Adipocyte (in vitro differentiated cells): ENCODE measurements around the gene SPATS1.
"Not testable (repeated sequence)": the region's sequence is repeated elsewhere in the genome, so short reads cannot be mapped to it uniquely, and the experiment has no call there.

ENCODE experiments used
- DNase-seq: peaks from one replicate; pipeline ENCODE4 v3.0.0-alpha.2; 2015; ENCODE audit warnings: low read depth
- H3K27me3 ChIP-seq: replicated peaks from 2 replicates; pipeline ENCODE4 v1.7.0; 2013; ENCODE audit warnings: mild to moderate bottlenecking, low read length, moderate library complexity; ENCODE audit not compliant: control insufficient read depth, insufficient read depth
- H3K36me3 ChIP-seq: 2 replicates; pipeline ENCODE4 v1.7.0; 2013; ENCODE audit warnings: low read length, mild to moderate bottlenecking, moderate library complexity; ENCODE audit not compliant: control insufficient read depth, insufficient read depth, severe bottlenecking
- H3K4me1 ChIP-seq: 2 replicates; pipeline ENCODE4 v1.7.0; 2013; ENCODE audit warnings: mild to moderate bottlenecking, low read length, moderate library complexity; ENCODE audit not compliant: control insufficient read depth, insufficient read depth
- H3K4me3 ChIP-seq: 2 replicates; pipeline ENCODE4 v1.7.0; 2013; ENCODE audit warnings: mild to moderate bottlenecking, low read length, moderate library complexity
- H3K9ac ChIP-seq: 2 replicates; pipeline ENCODE4 v1.7.0; 2013; ENCODE audit warnings: mild to moderate bottlenecking, low read length, moderate library complexity
- H3K9me3 ChIP-seq: 2 replicates; pipeline ENCODE4 v1.7.0; 2013; ENCODE audit warnings: mild to moderate bottlenecking, low read length, moderate library complexity; ENCODE audit not compliant: control insufficient read depth

SPATS1 gene

DNA sequence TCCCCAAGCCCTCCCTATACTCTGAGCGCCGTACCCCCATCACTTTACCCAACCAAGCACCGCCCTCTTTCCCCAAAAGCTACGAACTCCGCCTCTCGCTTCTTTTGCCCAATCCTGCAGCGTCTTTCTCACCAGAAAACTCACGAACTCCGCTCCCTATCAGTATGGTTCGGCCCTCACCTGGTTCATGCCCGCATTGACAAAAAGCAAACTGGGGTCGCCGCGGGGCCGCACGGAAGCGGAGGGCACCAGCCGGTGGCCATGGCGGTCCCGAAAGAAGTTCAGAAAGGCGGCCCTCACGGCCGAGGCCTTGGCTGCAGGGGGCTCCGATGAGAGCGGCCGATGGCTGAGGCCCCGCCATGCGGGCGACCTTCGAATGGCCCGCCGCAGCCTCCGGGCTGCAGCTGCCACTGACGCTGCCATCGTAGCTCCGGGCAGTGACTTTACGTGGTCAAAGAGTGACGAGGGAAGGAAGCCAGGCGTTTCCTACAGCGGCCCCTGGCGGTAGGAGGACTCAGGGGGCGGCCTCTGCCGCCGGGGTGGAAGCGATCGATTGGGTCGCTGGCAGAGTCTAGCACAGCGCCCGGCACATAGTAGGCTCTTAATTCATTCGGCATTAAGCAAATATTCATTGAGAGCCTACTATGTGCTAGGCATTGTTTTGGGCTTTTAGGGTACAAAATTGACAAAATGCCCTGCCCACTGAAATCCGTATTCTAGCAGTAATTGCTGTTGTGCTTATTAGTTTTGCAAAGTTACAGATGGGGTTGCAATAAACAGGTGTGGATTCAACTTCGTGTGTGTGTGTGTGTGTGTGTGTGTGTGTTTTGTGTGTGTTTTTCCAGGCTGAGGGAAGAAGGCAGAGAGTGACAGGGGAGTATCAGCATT, 29.3 kb upstream of the SPATS1 start, which contains the start of gene AARS2:
AARS2 (minus strand) TSS at position 447 of the 888 bp plus-strand sequence; CDS start at position 423, 24 bp downstream.
- Histone ChIP-seq H3K36me3 (peaks cover 26% of the 10 kb centered on the region), H3K9me3 (no peaks in the 10 kb centered on the region), H3K4me3 (peak within 1 kb of the TSS; percentile 95), H3K27me3 (peaks cover 8% of the 10 kb centered on the region), H3K9ac (peak within 1 kb of the TSS; percentile 96), H3K4me1 (peaks cover 11% of the 10 kb centered on the region)
- peak; percentile 94 for DNase-seq

DNA sequence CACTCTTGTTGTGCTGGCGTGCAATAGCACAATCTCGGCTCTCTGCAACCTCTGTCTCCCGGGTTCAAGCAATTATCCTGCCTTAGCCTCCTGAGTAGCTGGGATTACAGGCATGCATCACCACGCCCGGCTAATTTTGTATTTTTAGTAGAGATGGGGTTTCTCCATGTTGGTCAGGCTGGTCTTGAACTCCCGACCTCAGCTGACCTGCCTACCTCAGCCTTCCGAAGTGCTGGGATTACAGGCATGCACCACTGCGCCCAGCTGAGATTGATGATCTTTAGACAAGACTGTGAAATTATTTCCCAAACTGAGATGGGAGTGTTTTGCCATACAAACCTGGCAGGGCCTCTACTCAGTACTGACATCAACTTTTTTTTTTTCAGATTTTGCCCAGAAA, 27.8 kb upstream of the SPATS1 start:
- H3K27me3 ChIP-seq, result peaks cover 22% of the 10 kb centered on the region
- DNase-seq, H3K4me3 ChIP-seq, H3K9me3 ChIP-seq, H3K9ac ChIP-seq: not testable (repeated sequence)
- peaks cover 11% of the 10 kb centered on the region for H3K4me1 ChIP-seq
- H3K36me3 ChIP-seq, result peaks cover 17% of the 10 kb centered on the region

DNA sequence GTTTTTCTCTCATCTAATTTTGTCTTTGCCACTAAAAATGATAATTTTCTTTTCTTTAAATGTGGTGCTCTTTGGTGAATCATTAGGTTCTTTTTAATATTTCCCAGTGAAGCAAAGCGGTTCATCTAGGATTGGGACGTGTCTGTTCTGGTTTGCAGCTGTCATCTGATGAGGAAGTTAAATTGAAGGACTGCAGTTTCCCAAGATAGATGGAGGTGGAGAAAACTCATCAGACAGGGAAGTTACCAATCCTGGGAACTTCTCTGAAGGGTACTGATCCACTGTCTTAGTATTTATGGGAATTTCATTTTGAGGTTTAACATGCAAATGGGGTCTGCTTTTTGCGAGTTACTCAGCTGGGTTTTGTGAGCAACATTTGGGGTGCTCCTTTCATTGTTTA, 26.9 kb upstream of the SPATS1 start:
- H3K27me3 ChIP-seq, result peaks cover 28% of the 10 kb centered on the region
- H3K9ac ChIP-seq, result no peak overlapping the region
- no peaks in the 10 kb centered on the region for H3K9me3 ChIP-seq
- no peak for DNase-seq
- peaks cover 11% of the 10 kb centered on the region for H3K4me1 ChIP-seq
- no peak overlapping the region for H3K4me3 ChIP-seq
- peaks cover 8% of the 10 kb centered on the region for H3K36me3 ChIP-seq

DNA sequence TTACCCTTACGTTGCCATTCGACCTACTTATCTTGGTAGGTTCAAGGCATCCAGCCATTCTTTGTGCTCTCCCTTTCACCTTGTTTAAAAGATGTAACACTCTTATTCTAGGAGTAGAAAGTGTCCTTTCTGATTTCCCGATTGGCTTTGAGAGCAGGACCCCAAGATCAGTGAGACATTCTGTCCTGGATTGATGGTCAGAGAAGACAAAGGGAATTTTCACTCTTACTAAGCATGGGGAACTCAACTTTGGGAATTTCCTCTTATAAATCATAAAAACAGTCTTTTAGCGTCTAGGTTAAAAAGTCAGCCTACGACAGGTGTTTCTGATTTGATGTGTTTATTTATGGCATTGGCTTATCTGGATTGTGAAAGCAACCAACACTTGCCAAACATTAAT, 26.5 kb upstream of the SPATS1 start:
- no peak overlapping the region for H3K9ac ChIP-seq
- peaks cover 32% of the 10 kb centered on the region for H3K27me3 ChIP-seq
- H3K4me1 ChIP-seq, result peaks cover 11% of the 10 kb centered on the region
- DNase-seq, result no peak
- H3K36me3 ChIP-seq, result peaks cover 4% of the 10 kb centered on the region
- no peak overlapping the region for H3K4me3 ChIP-seq
- H3K9me3 ChIP-seq, result no peaks in the 10 kb centered on the region

DNA sequence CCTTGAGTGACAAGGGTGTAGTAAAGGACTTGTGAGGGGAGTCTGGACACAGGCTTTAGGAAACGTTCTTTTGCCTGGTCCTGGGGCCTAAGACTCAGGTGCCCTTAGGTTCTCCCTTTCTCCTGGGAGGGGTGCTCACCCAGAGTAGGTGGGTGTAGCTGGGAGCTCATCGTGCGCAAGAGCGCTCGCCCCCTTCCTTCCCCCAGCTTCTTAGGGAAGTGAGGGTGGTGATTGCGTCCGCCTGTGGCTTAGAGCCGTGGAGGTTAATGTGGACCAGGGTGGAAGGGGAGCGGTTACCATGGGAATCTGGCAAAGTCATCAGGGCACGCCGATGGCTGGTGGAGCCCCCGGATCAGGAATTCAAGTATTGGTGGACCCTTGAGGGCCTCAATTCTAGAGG, 26.0 kb upstream of the SPATS1 start:
- peaks cover 11% of the 10 kb centered on the region for H3K4me1 ChIP-seq
- no peaks in the 10 kb centered on the region for H3K36me3 ChIP-seq
- H3K9ac ChIP-seq, result no peak overlapping the region
- peaks cover 34% of the 10 kb centered on the region for H3K27me3 ChIP-seq
- DNase-seq, result no peak
- H3K4me3 ChIP-seq, result no peak overlapping the region
- H3K9me3 ChIP-seq, result no peaks in the 10 kb centered on the region

DNA sequence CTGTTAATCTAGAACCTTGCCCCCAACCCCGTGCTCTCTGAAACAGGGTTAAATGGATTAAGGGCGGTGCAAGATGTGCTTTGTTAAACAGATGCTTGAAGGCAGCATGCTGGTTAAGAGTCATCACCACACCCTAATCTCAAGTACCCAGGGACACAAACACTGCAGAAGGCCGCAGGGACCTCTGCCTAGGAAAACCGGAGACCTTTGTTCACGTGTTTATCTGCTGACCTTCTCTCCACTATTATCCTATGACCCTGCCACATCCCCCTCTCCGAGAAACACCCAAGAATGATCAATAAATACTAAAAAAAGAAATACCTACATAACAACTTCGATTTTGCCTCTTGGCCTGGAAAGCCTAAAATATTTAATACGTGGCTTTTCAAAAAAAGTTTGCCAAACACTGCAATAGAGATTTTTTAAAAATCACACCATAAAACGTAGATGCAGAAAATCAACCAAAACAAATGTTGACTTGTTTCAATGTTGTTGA, 25.3 kb upstream of the SPATS1 start:
- H3K4me3 ChIP-seq, H3K9ac ChIP-seq, DNase-seq, H3K9me3 ChIP-seq, H3K4me1 ChIP-seq, H3K36me3 ChIP-seq: not testable (repeated sequence)
- H3K27me3 ChIP-seq, result peaks cover 34% of the 10 kb centered on the region

DNA sequence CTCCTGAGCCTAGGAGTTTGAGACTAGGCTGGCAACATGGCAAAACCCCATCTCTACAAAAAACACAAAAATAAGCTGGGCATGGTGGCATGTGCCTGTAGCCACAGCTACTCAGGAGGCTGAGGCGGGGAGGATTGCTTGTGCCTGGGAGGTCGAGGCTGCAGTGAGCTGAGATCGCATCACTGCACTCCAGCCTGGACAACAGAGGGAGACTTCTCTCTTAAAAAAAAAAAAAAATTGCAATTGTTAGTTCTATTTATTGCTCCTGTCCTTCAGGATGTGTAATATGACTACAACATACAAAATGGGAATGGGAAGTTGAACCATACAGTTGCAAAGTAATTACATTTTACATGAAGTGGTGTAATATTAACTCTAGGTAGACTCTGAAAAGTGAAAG, 21.2 kb upstream of the SPATS1 start:
- H3K27me3 ChIP-seq, result peaks cover 33% of the 10 kb centered on the region
- no peaks in the 10 kb centered on the region for H3K4me1 ChIP-seq
- no peaks in the 10 kb centered on the region for H3K36me3 ChIP-seq
- no peak overlapping the region for H3K9ac ChIP-seq
- H3K9me3 ChIP-seq, result no peaks in the 10 kb centered on the region
- DNase-seq, result no peak
- no peak overlapping the region for H3K4me3 ChIP-seq

DNA sequence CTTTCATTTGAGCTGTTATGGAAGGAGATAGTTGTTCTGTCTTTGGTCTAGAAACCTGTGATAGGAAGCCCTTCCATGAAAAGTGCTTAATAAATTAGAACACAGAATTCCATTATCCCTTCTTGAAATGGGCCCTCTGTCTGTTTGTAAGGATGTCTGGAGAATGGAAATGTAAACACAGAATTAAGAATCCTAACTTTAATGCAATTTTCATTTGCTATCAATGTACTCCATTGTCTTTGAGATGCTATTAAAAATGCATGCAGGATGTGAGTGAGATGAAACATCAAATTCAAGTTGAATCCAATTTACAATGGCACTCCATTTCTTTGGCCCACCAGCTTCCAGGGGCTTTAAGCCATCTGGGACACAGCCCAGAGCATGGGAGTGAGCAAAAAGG, 15.4 kb upstream of the SPATS1 start:
- Histone ChIP-seq H3K9me3 (no peaks in the 10 kb centered on the region), H3K4me1 (no peaks in the 10 kb centered on the region), H3K4me3 (no peak overlapping the region), H3K9ac (no peak overlapping the region), H3K27me3 (peaks cover 36% of the 10 kb centered on the region), H3K36me3 (no peaks in the 10 kb centered on the region)
- DNase-seq, result no peak

DNA sequence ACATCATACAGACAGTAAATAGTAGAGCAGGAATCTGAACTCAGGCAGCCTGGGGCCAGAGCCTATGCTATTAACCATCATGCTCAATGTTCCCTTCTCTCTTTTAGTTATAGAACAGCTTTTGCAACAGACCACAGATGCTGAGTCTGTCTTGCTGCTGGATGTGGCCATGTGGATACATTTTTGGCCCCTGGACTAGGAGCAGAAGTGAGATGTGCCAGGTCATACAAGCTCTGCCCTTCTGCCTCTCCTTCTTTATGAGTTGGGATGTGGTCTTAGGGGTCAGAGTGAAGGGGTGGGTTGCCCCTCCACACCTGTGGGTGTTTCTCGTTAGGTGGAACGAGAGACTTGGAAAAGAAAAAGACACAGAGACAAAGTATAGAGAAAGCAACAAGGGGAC, 14.7 kb upstream of the SPATS1 start:
- Histone ChIP-seq H3K4me3 (no peak overlapping the region), H3K27me3 (peaks cover 39% of the 10 kb centered on the region)
- no peak for DNase-seq

DNA sequence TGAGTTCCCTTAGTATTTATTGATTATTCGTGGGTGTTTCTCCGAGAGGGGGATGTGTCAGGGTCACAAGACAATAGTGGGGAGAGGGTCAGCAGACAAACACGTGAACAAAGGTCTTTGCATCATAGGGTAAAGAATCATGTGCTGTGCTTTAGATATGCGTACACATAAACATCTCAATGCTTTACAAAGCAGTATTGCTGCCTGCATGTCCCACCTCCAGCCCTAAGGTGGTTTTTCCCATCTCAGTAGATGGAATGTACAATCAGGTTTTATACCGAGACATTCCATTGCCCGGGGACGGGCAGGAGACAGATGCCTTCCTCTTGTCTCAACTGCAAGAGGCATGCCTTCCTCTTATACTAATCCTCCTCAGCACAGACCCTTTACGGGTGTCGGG, 14.2 kb upstream of the SPATS1 start:
- not testable (repeated sequence) for DNase-seq, H3K4me3 ChIP-seq, H3K4me1 ChIP-seq, H3K9ac ChIP-seq, H3K9me3 ChIP-seq, H3K36me3 ChIP-seq
- H3K27me3 ChIP-seq, result peaks cover 40% of the 10 kb centered on the region

More for the DNA sequence above, 14.7 kb upstream of the SPATS1 start:
- Histone ChIP-seq H3K4me1 (no peaks in the 10 kb centered on the region), H3K9me3 (no peaks in the 10 kb centered on the region), H3K9ac (no peak overlapping the region), H3K36me3 (no peaks in the 10 kb centered on the region)

DNA sequence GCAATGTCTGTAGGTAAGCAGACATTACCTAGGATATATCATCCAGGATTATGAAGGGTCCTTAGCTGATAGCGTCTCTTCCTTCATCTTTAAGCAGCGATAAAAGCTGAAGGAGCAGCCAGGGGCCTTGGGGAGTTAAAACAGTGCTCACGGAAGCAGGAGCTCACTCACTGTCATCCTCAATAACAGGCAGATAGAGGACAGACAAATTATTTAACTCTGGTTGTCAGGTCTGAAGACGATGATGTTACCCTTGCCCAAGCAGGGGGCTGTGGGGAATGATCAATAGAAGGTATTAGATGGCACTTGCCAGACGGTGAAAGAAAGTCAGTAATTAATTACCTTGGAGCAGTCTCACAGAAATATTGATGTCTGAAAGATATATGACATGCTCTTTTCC, 12.6 kb upstream of the SPATS1 start:
- Histone ChIP-seq H3K9ac (no peak overlapping the region), H3K36me3 (no peaks in the 10 kb centered on the region), H3K4me3 (no peak overlapping the region), H3K27me3 (peaks cover 40% of the 10 kb centered on the region), H3K9me3 (no peaks in the 10 kb centered on the region), H3K4me1 (no peaks in the 10 kb centered on the region)
- no peak for DNase-seq
